RWPE2 (cell line): ENCODE data around the gene ITGA11.

ENCODE experiments used
- ATAC-seq: fragments of 200-7000 bp; cut with Tn5 transposase; 3 replicates; pipeline ENCODE4 v1.9.1; 2021; ENCODE audit warnings: low read depth
- DNase-seq: peaks from one replicate; pipeline ENCODE4 v3.0.0-alpha.2; 2020; ENCODE audit warnings: low spot score
- H3K27ac ChIP-seq: fragments of 450-650 bp; 2 replicates; pipeline ENCODE4 v1.5.1; 2017; ENCODE audit warnings: mild to moderate bottlenecking; ENCODE audit not compliant: poor library complexity, severe bottlenecking
- H3K27me3 ChIP-seq: fragments of 250-450 bp; sonication (Bioruptor Pico); 2 replicates; pipeline ENCODE4 v1.5.1; 2021; ENCODE audit warnings: mild to moderate bottlenecking, moderate library complexity; ENCODE audit not compliant: insufficient read depth, poor library complexity, severe bottlenecking
- H3K36me3 ChIP-seq: fragments of 250-450 bp; sonication (Bioruptor Pico); 2 replicates; pipeline ENCODE4 v1.5.1; 2020; ENCODE audit warnings: low read depth, mild to moderate bottlenecking, moderate library complexity
- H3K4me1 ChIP-seq: fragments of 250-450 bp; sonication (Bioruptor Pico); 2 replicates; pipeline ENCODE4 v1.5.1; 2021; ENCODE audit warnings: mild to moderate bottlenecking, moderate library complexity; ENCODE audit not compliant: insufficient read depth, poor library complexity, severe bottlenecking
- H3K4me3 ChIP-seq: fragments of 250-450 bp; sonication (Bioruptor Pico); 2 replicates; pipeline ENCODE4 v1.5.1; 2021; ENCODE audit warnings: mild to moderate bottlenecking, moderate library complexity; ENCODE audit not compliant: severe bottlenecking
- H3K9me3 ChIP-seq: fragments of 250-450 bp; sonication (Bioruptor Pico); 2 replicates; pipeline ENCODE4 v1.5.1; 2021; ENCODE audit warnings: mild to moderate bottlenecking, moderate library complexity; ENCODE audit not compliant: severe bottlenecking
- CTCF ChIP-seq: fragments of 450-650 bp; IDR thresholded peaks from one replicate; pipeline ENCODE4 v1.5.1; 2017; ENCODE audit warnings: mild to moderate bottlenecking, moderate library complexity; ENCODE audit not compliant: poor library complexity, severe bottlenecking

ITGA11 gene

DNA sequence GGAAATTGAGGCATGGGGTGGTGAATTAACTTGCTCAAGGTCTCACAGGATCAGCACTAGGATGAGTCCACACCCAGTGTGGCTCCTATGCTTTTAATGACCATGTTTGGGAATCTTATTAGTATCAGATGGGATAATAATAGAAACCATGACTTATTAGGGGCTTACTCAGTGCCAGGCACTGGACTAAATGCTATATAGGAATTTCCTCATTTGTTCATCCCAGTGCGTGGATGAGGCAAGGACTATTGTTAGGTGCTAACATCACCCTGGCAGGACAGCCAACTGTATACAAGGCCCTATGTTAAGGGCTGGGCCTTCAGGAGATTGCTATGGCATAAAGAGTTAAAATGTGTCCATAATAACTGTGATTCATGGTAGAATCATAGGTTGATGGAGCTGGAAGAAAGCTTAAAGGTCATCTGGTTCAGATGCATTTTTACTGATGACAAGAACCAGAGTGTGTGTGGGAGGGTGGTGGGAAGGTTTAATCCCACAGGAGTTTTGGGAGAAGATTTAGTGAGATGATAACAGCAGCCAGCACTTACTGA is 159.2 kb downstream of the ITGA11 start:
- Histone ChIP-seq H3K4me1 (peaks cover 59% of the 10 kb centered on the region), H3K27ac (peak overlapping the region; percentile 98), H3K9me3 (no peaks in the 10 kb centered on the region), H3K36me3 (no peaks in the 10 kb centered on the region), H3K4me3 (no peak overlapping the region), H3K27me3 (no peaks in the 10 kb centered on the region)
- peak; percentile 90 for DNase-seq
- TF ChIP-seq CTCF = no peak
- peak; percentile 57 for ATAC-seq

DNA sequence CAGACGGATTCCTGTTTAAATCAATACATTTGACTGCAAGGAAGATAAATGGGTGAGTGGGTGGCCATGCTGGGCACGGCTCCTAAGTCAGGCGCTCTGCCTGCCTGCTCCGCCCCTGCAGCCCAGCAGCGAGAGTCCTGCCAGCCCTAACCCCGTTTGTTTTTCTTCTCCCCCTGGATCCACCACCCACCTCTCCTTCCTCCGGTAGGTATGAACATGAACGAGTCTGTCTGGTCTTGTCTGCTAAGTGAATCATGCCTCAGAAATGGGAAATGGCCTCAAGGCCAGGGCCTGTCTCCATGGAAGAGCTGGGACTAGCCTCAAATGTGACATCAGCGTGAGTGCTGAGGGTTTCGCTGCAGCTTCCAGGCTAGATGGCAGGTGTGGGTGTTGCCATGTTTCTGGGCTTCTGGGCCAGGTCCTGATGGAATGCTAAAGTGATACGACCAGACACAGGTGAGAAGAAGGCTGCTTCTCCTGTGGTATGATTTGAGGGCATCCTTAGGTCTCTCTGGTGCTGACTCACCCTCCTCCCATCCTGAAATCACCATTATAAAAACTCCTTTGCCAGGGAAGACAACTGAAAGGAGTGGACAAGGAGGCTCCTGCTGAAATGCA is 160.0 kb downstream of the ITGA11 start:
- H3K9me3 ChIP-seq = no peaks in the 10 kb centered on the region
- peak overlapping the region; percentile 98 for H3K27ac ChIP-seq
- H3K4me3 ChIP-seq = no peak overlapping the region
- TF ChIP-seq CTCF = peak; percentile 5
- DNase-seq (peak; percentile 97), ATAC-seq (peak; percentile 75)
- no peaks in the 10 kb centered on the region for H3K27me3 ChIP-seq
- peaks cover 62% of the 10 kb centered on the region for H3K4me1 ChIP-seq
- no peaks in the 10 kb centered on the region for H3K36me3 ChIP-seq

GRCh38 chr15:68268405-68268804 is 163.6 kb downstream of the ITGA11 start:
- TF ChIP-seq CTCF = no peak
- Histone ChIP-seq H3K36me3 (no peaks in the 10 kb centered on the region), H3K4me1 (peaks cover 65% of the 10 kb centered on the region), H3K27ac (peak overlapping the region; percentile 80), H3K9me3 (no peaks in the 10 kb centered on the region), H3K27me3 (no peaks in the 10 kb centered on the region), H3K4me3 (no peak overlapping the region)
- ATAC-seq (0 out of 3 replicates have a peak, but pooled peaks have one; percentile 3), DNase-seq (no peak)

DNA sequence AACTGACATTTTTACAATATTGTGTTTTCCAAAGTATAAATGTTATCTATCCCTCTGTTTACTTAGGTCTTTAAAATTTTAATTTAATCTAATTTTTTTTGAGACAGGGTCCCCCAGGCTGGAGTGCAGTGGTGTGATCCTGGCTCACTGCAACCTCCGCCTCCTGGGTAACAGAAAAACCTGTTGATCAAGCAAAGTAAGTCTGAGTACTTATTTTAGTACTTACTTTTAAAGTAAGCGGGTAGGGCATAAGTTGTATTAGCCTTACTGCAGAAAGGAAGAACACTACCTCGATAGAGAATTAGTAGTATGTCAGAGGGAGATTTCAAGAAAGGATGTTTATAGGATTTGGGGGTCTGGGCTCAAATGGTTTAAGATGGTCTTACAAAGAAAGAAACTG is 166.3 kb downstream of the ITGA11 start:
- Histone ChIP-seq H3K36me3 (no peaks in the 10 kb centered on the region), H3K9me3 (no peaks in the 10 kb centered on the region), H3K27ac (no peak overlapping the region), H3K27me3 (no peaks in the 10 kb centered on the region), H3K4me3 (no peak overlapping the region), H3K4me1 (peaks cover 39% of the 10 kb centered on the region)
- no peak for TF ChIP-seq CTCF
- DNase-seq (no peak), ATAC-seq (no peak)

DNA sequence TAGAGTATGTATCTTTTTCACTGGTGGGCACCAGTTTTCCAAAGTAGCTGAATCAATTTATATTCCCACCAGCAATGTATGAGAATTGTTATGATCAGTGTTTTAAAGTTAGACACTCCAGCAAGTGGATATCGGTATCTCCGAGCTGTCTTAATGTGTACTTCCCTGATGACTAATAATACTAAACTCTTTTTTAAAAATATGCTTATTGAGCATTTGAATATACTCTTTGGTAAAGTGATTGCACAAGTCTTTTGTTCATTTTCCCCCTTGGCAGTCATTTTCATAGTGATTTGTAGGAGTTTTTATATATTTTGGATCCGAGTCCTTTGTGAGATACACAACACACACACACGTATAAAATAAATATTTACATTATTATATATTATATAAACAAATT is 166.9 kb downstream of the ITGA11 start:
- H3K4me3 ChIP-seq = no peak overlapping the region
- no peak; the same call in 2 of the 3 replicates for ATAC-seq
- no peak for TF ChIP-seq CTCF
- peaks cover 35% of the 10 kb centered on the region for H3K4me1 ChIP-seq
- no peaks in the 10 kb centered on the region for H3K36me3 ChIP-seq
- no peak for DNase-seq
- no peaks in the 10 kb centered on the region for H3K9me3 ChIP-seq
- H3K27me3 ChIP-seq = no peaks in the 10 kb centered on the region
- no peak overlapping the region for H3K27ac ChIP-seq
